Lung (tissue), 12 donors: Measurements from ENCODE around the gene SOX13. TPM values are rescaled to one million over a fixed set of nuclear protein-coding genes. Genes with fewer than 3 reads are reported as not detected.

Experiments
- ATAC-seq: fragments of 200-7000 bp; cut with Tn5 transposase; one replicate; pipeline ENCODE4 v1.9.1; 2020; ENCODE audit warnings: moderate number of reproducible peaks; ENCODE audit not compliant: insufficient read depth, low FRiP score
- DNase-seq, 3 donors: peaks; one replicate each; pipeline ENCODE4 v3.0.0-alpha.2; 2013 to 2017
- H3K27ac ChIP-seq, 2 donors: one replicate each; pipeline ENCODE4 v1.5.1; 2013; ENCODE audit warnings: mild to moderate bottlenecking in 2 of 2, moderate library complexity in 2 of 2, control low read depth in 1 of 2, inconsistent platforms in 1 of 2, low read depth in 1 of 2, low read length in 1 of 2
- H3K27me3 ChIP-seq, 3 donors: one replicate each; pipeline ENCODE4 v1.5.1; 2013; ENCODE audit warnings: low read length in 2 of 3; ENCODE audit not compliant: control insufficient read depth in 3 of 3, insufficient read depth in 3 of 3
- H3K36me3 ChIP-seq, 4 donors: one replicate each; pipeline ENCODE4 v1.5.1; 2013; ENCODE audit warnings: low read length in 4 of 4, mild to moderate bottlenecking in 1 of 4, moderate library complexity in 1 of 4; ENCODE audit not compliant: control insufficient read depth in 4 of 4, insufficient read depth in 4 of 4
- H3K4me1 ChIP-seq, 5 donors: one replicate each; pipeline ENCODE4 v1.5.1; 2013; ENCODE audit warnings: low read length in 5 of 5, mild to moderate bottlenecking in 2 of 5, moderate library complexity in 1 of 5; ENCODE audit not compliant: control insufficient read depth in 5 of 5, insufficient read depth in 5 of 5
- H3K4me3 ChIP-seq: one replicate; pipeline ENCODE4 v1.5.1; 2013; ENCODE audit warnings: mild to moderate bottlenecking, control low read depth, moderate library complexity
- H3K9ac ChIP-seq, 2 donors: one replicate each; pipeline ENCODE4 v1.5.1; 2013; ENCODE audit warnings: low read length in 2 of 2, control low read depth in 1 of 2; ENCODE audit not compliant: insufficient read depth in 1 of 2
- H3K9me3 ChIP-seq, 4 donors: one replicate each; pipeline ENCODE4 v1.5.1; 2013; ENCODE audit warnings: low read length in 3 of 4, mild to moderate bottlenecking in 1 of 4, moderate library complexity in 1 of 4; ENCODE audit not compliant: control insufficient read depth in 4 of 4, insufficient read depth in 3 of 4
- CTCF ChIP-seq: IDR thresholded peaks from 2 replicates; pipeline ENCODE4 v1.5.1; 2012; ENCODE audit warnings: mild to moderate bottlenecking; ENCODE audit errors: control extremely low read depth, extremely low read depth
- WGBS, 2 donors: extraction: QIAGEN DNeasy Blood & Tissue Kit; methylation state at CpG; one replicate each; pipeline ENCODE4 v1.1.7; 2013; 5-methylcytosine and 5-hydroxymethylcytosine counted together
- polyA plus RNA-seq, 2 donors: library from polyadenylated mRNA; stranded (reverse); fragments of 200-250 nt; gene quantifications; one replicate each; pipeline ENCODE4 v1.2.1, GENCODE V29; 2013
- total RNA-seq, 2 donors: library from RNA; depleted of rRNA in 1 of 2; stranded (reverse); fragments of >200 nt in 1 of 2; gene quantifications; one replicate each; pipeline ENCODE4 v1.2.1, GENCODE V29; 2014 to 2021
- donor health status: control.
- donor health status: control.
- donor health status: Bipolar disorder and iron deficiency.
- donor health status: healthy.
- donor health status: DM: yes; HTN: yes; CAD: no.

The SOX13 gene
- total and polyA plus RNA-seq, 4 donors: 14.7 to 52.6 (median 30.3) TPM

GRCh38 chr1:204150702-204151551, 78.0 kb downstream of the SOX13 start:
- peaks cover 0 to 8% (median 3%) of the 10 kb centered on the region in 5 donors for H3K4me1 ChIP-seq
- ATAC-seq (no peak), DNase-seq (peak; percentile 35 to 42 (median 38))
- no peak for TF ChIP-seq CTCF
- peak overlapping the region in 1 of 2 donors; percentile 10 for H3K27ac ChIP-seq
- H3K4me3 ChIP-seq: peak overlapping the region; percentile 62
- H3K36me3 ChIP-seq: no peaks in the 10 kb centered on the region
- 41 to 43% methylated on average over 33 of the region's 33 CpGs for WGBS, 2 donors
- H3K9ac ChIP-seq: peak overlapping the region in 1 of 2 donors; percentile 25
- no peaks in the 10 kb centered on the region for H3K27me3 ChIP-seq
- H3K9me3 ChIP-seq: no peaks in the 10 kb centered on the region

- peak; percentile 54 for ATAC-seq
- no peaks in the 10 kb centered on the region for H3K27me3 ChIP-seq
- H3K27ac ChIP-seq: peak within 1 kb of the TSS in 1 of 2 donors; percentile 10
- peak; percentile 69 to 77 (median 71) for DNase-seq
- H3K9ac ChIP-seq: peak within 1 kb of the TSS in 1 of 2 donors; percentile 25
- TF ChIP-seq CTCF: no peak
- H3K9me3 ChIP-seq: no peaks in the 10 kb centered on the region
- H3K36me3 ChIP-seq: no peaks in the 10 kb centered on the region
- peaks cover 0 to 8% (median 3%) of the 10 kb centered on the region in 5 donors for H3K4me1 ChIP-seq
- WGBS, 2 donors: 1% methylated on average over 41 to 94 of the region's 94 CpGs
- H3K4me3 ChIP-seq: peak within 1 kb of the TSS; percentile 62
Observed at GRCh38 chr1:204151552-204152309, 78.8 kb downstream of the SOX13 start, which contains the start of gene ETNK2. Gene ETNK2 (minus strand): TSS chr1:204152044. CDS start chr1:204151852, 192 bp downstream.

- ATAC-seq (no peak), DNase-seq (no peak)
- Histone ChIP-seq H3K4me1 (peaks cover 0 to 8% (median 3%) of the 10 kb centered on the region in 5 donors), H3K27ac (no peak overlapping the region), H3K9me3 (no peaks in the 10 kb centered on the region), H3K4me3 (peak overlapping the region; percentile 9), H3K9ac (no peak overlapping the region), H3K36me3 (no peaks in the 10 kb centered on the region), H3K27me3 (no peaks in the 10 kb centered on the region)
- TF ChIP-seq CTCF: no peak
- 29 to 33% methylated on average over 24 to 25 of the region's 25 CpGs for WGBS, 2 donors
Observed at GRCh38 chr1:204152310-204153044, 79.6 kb downstream of the SOX13 start.
